Measurements from ENCODE around the gene TRIOBP.

Gene TRIOBP

DNA sequence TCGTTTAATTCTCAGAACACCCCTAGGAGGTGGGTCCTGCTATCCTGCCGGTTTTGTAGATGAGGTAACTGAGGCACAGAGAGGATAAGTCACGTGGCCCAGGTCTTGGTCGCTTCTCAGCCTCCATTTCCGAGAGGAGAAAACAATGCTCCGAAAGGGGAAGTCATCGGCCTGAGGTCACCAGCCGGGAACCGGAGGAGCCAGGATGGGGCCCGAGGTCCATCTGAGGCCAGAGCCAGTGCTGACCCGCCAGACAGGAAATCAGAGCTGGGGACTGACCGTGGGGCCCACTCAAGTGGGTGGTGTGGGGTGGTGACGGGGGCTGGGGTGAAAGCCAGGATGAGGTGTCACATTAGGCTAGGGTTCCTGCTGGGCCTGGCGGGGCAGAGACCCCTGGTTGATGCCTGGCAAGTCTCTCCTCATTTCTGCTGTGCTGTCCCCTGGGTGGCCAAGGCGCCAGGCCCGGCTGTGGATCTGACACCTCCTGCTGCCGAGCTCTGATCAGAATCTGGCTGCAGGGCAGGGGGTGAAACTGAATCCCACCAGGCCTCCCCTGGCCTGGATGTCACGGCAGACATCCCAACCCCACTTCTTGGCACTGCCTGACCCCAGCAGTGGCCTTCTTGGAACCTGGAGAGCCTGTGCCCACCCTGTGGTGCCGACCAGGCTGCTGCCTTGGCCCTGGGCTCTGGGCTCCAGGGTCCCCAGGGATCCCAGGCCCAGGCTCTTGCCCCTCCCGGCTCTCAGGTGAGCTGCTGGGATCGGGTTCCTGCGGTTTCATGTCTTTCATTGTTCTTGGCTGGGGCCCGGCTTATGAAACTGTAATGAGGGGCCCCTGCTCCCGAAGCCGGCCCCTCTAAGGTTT lies 12.0 kb downstream of the TRIOBP start:
- DNase-seq: no peak
- Histone ChIP-seq H3K27ac (no peak overlapping the region), H3K36me3 (replicated peaks) (no peaks in the 10 kb centered on the region), H3K27me3 (replicated peaks) (no peaks in the 10 kb centered on the region), H3K4me3 (ENCODE audit: low read depth, low read length) (no peak overlapping the region)
- in situ Hi-C loops (cut with HindIII; ENCODE audit: low pct_ligation_motif_present, low sequenced_read_pairs): no loop called here
- TF ChIP-seq, protein P1, sequence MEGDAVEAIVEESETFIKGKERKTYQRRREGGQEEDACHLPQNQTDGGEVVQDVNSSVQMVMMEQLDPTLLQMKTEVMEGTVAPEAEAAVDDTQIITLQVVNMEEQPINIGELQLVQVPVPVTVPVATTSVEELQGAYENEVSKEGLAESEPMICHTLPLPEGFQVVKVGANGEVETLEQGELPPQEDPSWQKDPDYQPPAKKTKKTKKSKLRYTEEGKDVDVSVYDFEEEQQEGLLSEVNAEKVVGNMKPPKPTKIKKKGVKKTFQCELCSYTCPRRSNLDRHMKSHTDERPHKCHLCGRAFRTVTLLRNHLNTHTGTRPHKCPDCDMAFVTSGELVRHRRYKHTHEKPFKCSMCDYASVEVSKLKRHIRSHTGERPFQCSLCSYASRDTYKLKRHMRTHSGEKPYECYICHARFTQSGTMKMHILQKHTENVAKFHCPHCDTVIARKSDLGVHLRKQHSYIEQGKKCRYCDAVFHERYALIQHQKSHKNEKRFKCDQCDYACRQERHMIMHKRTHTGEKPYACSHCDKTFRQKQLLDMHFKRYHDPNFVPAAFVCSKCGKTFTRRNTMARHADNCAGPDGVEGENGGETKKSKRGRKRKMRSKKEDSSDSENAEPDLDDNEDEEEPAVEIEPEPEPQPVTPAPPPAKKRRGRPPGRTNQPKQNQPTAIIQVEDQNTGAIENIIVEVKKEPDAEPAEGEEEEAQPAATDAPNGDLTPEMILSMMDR (IDR thresholded peaks at IDR 0.05; ENCODE audit: low read depth, low read length, missing control alignments): no peak

DNA sequence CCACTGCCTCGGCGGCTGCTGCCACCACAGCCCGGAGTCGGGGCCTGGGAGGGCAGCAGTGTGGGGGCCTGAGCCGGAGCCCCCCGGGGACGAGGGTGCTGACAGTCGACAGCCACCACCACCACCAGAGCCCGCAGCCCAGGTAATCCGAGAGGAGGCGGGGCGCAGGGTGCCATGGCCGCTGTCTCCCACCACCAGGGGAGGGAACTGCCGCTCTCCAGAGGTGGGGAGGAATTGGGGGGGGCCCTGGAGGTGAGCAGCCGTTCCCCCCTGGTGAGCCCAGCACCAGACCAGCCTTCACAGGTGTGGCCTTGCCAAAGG lies 12.6 kb downstream of the TRIOBP start:
- no peaks in the 10 kb centered on the region for H3K36me3 ChIP-seq (replicated peaks)
- H3K27me3 ChIP-seq (replicated peaks): no peaks in the 10 kb centered on the region
- no peak overlapping the region for H3K27ac ChIP-seq
- no peak overlapping the region for H3K4me3 ChIP-seq (ENCODE audit: low read depth, low read length)
- in situ Hi-C loops (cut with HindIII; ENCODE audit: low pct_ligation_motif_present, low sequenced_read_pairs): no loop called here
- DNase-seq: no peak
- TF ChIP-seq, protein P1 (IDR thresholded peaks at IDR 0.05; ENCODE audit: low read depth, low read length, missing control alignments): no peak

DNA sequence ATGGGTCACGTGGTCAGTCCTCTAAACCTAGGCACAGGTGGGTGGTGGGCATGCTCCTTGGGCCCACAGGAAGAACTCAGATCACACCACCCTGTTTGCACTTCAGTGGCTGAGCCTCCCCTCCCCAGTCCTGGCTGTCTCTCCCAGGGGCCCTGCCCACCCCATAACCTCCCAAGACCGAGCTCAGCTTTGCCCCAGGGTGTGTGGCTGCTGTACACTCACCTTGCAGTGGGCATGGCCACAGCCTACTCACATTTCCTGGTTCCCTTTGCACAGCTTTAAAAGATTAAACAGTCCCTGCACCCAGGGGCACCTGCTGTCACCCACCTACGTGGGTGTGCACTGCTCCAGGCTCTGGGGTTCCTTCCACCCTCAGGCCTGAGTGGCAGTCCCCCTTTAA lies 13.8 kb downstream of the TRIOBP start:
- Histone ChIP-seq H3K4me3 (ENCODE audit: low read depth, low read length) (no peak overlapping the region), H3K36me3 (replicated peaks) (no peaks in the 10 kb centered on the region), H3K27me3 (replicated peaks) (no peaks in the 10 kb centered on the region), H3K27ac (no peak overlapping the region)
- in situ Hi-C loops (cut with HindIII; ENCODE audit: low pct_ligation_motif_present, low sequenced_read_pairs): no loop called here
- TF ChIP-seq, protein P1 (IDR thresholded peaks at IDR 0.05; ENCODE audit: low read depth, low read length, missing control alignments): no peak
- DNase-seq: no peak

GRCh38 chr22:37711490-37711889 lies 14.6 kb downstream of the TRIOBP start:
- TF ChIP-seq, protein P1 (IDR thresholded peaks at IDR 0.05; ENCODE audit: low read depth, low read length, missing control alignments): no peak
- H3K4me3 ChIP-seq (ENCODE audit: low read depth, low read length): no peak overlapping the region
- no peak for DNase-seq
- H3K27ac ChIP-seq: no peak overlapping the region
- no peaks in the 10 kb centered on the region for H3K27me3 ChIP-seq (replicated peaks)
- in situ Hi-C loops (cut with HindIII; ENCODE audit: low pct_ligation_motif_present, low sequenced_read_pairs): no loop called here
- H3K36me3 ChIP-seq (replicated peaks): no peaks in the 10 kb centered on the region

DNA sequence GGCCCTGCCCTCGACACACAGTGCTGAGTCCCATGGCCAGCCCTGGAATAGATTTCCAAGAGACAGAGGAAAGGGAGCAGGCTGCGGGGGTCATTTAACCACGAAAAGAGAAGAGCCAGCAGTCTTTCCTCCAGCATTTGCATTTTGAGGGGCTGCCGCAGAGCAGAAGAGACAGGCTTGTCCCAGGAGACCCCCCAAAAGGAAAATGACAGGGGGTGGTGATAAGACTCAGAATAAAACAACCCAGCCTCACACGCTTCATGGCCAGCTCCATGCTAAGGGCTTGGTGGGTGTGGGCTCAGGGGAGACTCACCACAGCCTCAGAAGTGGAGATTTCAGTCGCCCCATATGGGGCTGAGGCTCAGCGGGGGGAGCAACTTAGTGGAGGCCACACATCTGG lies 16.9 kb downstream of the TRIOBP start:
- Histone ChIP-seq H3K4me3 (ENCODE audit: low read depth, low read length) (no peak overlapping the region), H3K27me3 (replicated peaks) (no peaks in the 10 kb centered on the region), H3K36me3 (replicated peaks) (no peaks in the 10 kb centered on the region), H3K27ac (no peak overlapping the region)
- TF ChIP-seq, protein P1 (IDR thresholded peaks at IDR 0.05; ENCODE audit: low read depth, low read length, missing control alignments): no peak
- in situ Hi-C loops (cut with HindIII; ENCODE audit: low pct_ligation_motif_present, low sequenced_read_pairs): no loop called here
- no peak for DNase-seq

GRCh38 chr22:37714634-37715033 lies 17.8 kb downstream of the TRIOBP start:
- in situ Hi-C loops (cut with HindIII; ENCODE audit: low pct_ligation_motif_present, low sequenced_read_pairs): no loop called here
- no peak for DNase-seq

More at GRCh38 chr22:37714634-37715033, 17.8 kb downstream of the TRIOBP start:
- Histone ChIP-seq H3K36me3 (replicated peaks) (no peaks in the 10 kb centered on the region), H3K27ac (no peak overlapping the region), H3K27me3 (replicated peaks) (no peaks in the 10 kb centered on the region), H3K4me3 (ENCODE audit: low read depth, low read length) (no peak overlapping the region)
- TF ChIP-seq, protein P1 (IDR thresholded peaks at IDR 0.05; ENCODE audit: low read depth, low read length, missing control alignments): no peak
